DOHH2 (cell line): Measurements from ENCODE around the gene VASP.
A peak's percentile ranks its signal among the peaks of the same experiment; 100 is the strongest.

Experiments
- H3F3A ChIP-seq: fragments of 200-600 bp; sonication (generic), shearing (Covaris generic); 2 replicates; pipeline ENCODE4 v1.6.0; 2016; ENCODE audit warnings: antibody characterized with exemption, mild to moderate bottlenecking; ENCODE audit not compliant: control insufficient read depth, insufficient read depth
- H3K27ac ChIP-seq: fragments of 200-600 bp; sonication (generic); 2 replicates; pipeline ENCODE4 v1.5.1; 2014; ENCODE audit warnings: low read depth, mild to moderate bottlenecking, low read length, moderate library complexity
- H3K27me3 ChIP-seq: fragments of 200-600 bp; sonication (generic); 2 replicates; pipeline ENCODE4 v1.6.1; 2014; ENCODE audit warnings: mild to moderate bottlenecking, low read length, mixed read lengths; ENCODE audit not compliant: control insufficient read depth
- H3K36me3 ChIP-seq: fragments of 200-600 bp; sonication (generic); 2 replicates; pipeline ENCODE4 v1.6.1; 2014; ENCODE audit warnings: mild to moderate bottlenecking, low read length, moderate library complexity, mixed read lengths; ENCODE audit not compliant: control insufficient read depth
- H3K4me1 ChIP-seq: fragments of 200-600 bp; sonication (generic); 2 replicates; pipeline ENCODE4 v1.6.1; 2014; ENCODE audit warnings: mild to moderate bottlenecking, low read length, mixed read lengths; ENCODE audit not compliant: control insufficient read depth
- H3K4me2 ChIP-seq: fragments of 200-600 bp; sonication (generic); 2 replicates; pipeline ENCODE4 v1.6.0; 2014; ENCODE audit warnings: mild to moderate bottlenecking, low read length, moderate library complexity
- H3K4me3 ChIP-seq: fragments of 200-600 bp; sonication (generic); 2 replicates; pipeline ENCODE4 v1.5.1; 2014; ENCODE audit warnings: mild to moderate bottlenecking, low read length, mixed read lengths
- H3K79me2 ChIP-seq: fragments of 200-600 bp; sonication (generic); 2 replicates; pipeline ENCODE4 v1.6.1; 2014; ENCODE audit warnings: mild to moderate bottlenecking, low read length, mixed read lengths; ENCODE audit not compliant: control insufficient read depth
- H3K9me2 ChIP-seq: fragments of 200-600 bp; sonication (generic); replicated peaks from 2 replicates; pipeline ENCODE4 v1.6.1; 2014; ENCODE audit warnings: mild to moderate bottlenecking, low read length, mixed read lengths; ENCODE audit not compliant: control insufficient read depth
- H3K9me3 ChIP-seq: fragments of 200-600 bp; sonication (generic); 2 replicates; pipeline ENCODE4 v1.6.1; 2014; ENCODE audit warnings: antibody characterized with exemption, low read length, mixed read lengths; ENCODE audit not compliant: control insufficient read depth, insufficient read depth
- H4K20me1 ChIP-seq: fragments of 200-600 bp; sonication (generic); 2 replicates; pipeline ENCODE4 v1.6.0; 2014; ENCODE audit warnings: low read depth, mild to moderate bottlenecking, antibody characterized with exemption, low read length, moderate library complexity; ENCODE audit not compliant: control insufficient read depth, insufficient read depth
- EZH2phosphoT487 ChIP-seq: fragments of 200-600 bp; sonication (generic); IDR thresholded peaks from 2 replicates; pipeline ENCODE4 v1.6.1; 2017; ENCODE audit warnings: borderline replicate concordance, mild to moderate bottlenecking, antibody characterized with exemption, low read length, moderate library complexity, mixed read lengths
- TF ChIP-seq, protein P1 (sequence below): fragments of 200-600 bp; sonication (generic); IDR thresholded peaks from one replicate; pipeline ENCODE4 v1.5.1; 2014; ENCODE audit warnings: antibody characterized with exemption, mild to moderate bottlenecking, low read depth, low read length; ENCODE audit not compliant: poor library complexity, severe bottlenecking

VASP gene

GRCh38 chr19:45468159-45468651, 39.1 kb upstream of the VASP start:
- H3K36me3 ChIP-seq = no peaks in the 10 kb centered on the region
- peaks cover 19% of the 10 kb centered on the region for H3K27me3 ChIP-seq
- TF ChIP-seq, protein P1, sequence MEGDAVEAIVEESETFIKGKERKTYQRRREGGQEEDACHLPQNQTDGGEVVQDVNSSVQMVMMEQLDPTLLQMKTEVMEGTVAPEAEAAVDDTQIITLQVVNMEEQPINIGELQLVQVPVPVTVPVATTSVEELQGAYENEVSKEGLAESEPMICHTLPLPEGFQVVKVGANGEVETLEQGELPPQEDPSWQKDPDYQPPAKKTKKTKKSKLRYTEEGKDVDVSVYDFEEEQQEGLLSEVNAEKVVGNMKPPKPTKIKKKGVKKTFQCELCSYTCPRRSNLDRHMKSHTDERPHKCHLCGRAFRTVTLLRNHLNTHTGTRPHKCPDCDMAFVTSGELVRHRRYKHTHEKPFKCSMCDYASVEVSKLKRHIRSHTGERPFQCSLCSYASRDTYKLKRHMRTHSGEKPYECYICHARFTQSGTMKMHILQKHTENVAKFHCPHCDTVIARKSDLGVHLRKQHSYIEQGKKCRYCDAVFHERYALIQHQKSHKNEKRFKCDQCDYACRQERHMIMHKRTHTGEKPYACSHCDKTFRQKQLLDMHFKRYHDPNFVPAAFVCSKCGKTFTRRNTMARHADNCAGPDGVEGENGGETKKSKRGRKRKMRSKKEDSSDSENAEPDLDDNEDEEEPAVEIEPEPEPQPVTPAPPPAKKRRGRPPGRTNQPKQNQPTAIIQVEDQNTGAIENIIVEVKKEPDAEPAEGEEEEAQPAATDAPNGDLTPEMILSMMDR = peak; percentile 23
- TF ChIP-seq EZH2phosphoT487 = no peak
- H4K20me1 ChIP-seq = no peaks in the 10 kb centered on the region
- H3K9me3 ChIP-seq = no peaks in the 10 kb centered on the region
- peak overlapping the region; percentile 87 for H3K4me2 ChIP-seq
- peaks cover 31% of the 10 kb centered on the region for H3K4me1 ChIP-seq
- H3K79me2 ChIP-seq = peaks cover 6% of the 10 kb centered on the region
- H3F3A ChIP-seq = peaks cover 6% of the 10 kb centered on the region; the same call in 1 of the 2 replicates
- peak overlapping the region; percentile 46 for H3K27ac ChIP-seq
- H3K9me2 ChIP-seq = no peaks in the 10 kb centered on the region
- peak overlapping the region; percentile 81 for H3K4me3 ChIP-seq

- H3K4me1 ChIP-seq = peaks cover 31% of the 10 kb centered on the region
- peak overlapping the region; percentile 46 for H3K27ac ChIP-seq
- peaks cover 3% of the 10 kb centered on the region; the same call in 1 of the 2 replicates for H3F3A ChIP-seq
Measured at GRCh38 chr19:45468803-45469131, 38.5 kb upstream of the VASP start.

GRCh38 chr19:45469132-45469944, 37.9 kb upstream of the VASP start:
- TF ChIP-seq, protein P1 = peak; percentile 24
- TF ChIP-seq EZH2phosphoT487 = no peak
- peaks cover 24% of the 10 kb centered on the region for H3K27me3 ChIP-seq
- H3K9me3 ChIP-seq = no peaks in the 10 kb centered on the region
- peaks cover 6% of the 10 kb centered on the region for H3K79me2 ChIP-seq
- H3K9me2 ChIP-seq = no peaks in the 10 kb centered on the region
- peak overlapping the region; percentile 77 for H3K27ac ChIP-seq
- no peaks in the 10 kb centered on the region for H3K36me3 ChIP-seq
- peaks cover 31% of the 10 kb centered on the region for H3K4me1 ChIP-seq
- no peaks in the 10 kb centered on the region for H4K20me1 ChIP-seq
- peak overlapping the region; percentile 81 for H3K4me3 ChIP-seq
- peak overlapping the region; percentile 87 for H3K4me2 ChIP-seq
- peaks cover 3% of the 10 kb centered on the region; the same call in 1 of the 2 replicates for H3F3A ChIP-seq

More at GRCh38 chr19:45468803-45469131, 38.5 kb upstream of the VASP start:
- peaks cover 22% of the 10 kb centered on the region for H3K27me3 ChIP-seq
- peaks cover 6% of the 10 kb centered on the region for H3K79me2 ChIP-seq
- H4K20me1 ChIP-seq = no peaks in the 10 kb centered on the region
- H3K36me3 ChIP-seq = no peaks in the 10 kb centered on the region
- TF ChIP-seq, protein P1 = no peak
- TF ChIP-seq EZH2phosphoT487 = no peak
- H3K4me2 ChIP-seq = peak overlapping the region; percentile 87
- H3K9me2 ChIP-seq = no peaks in the 10 kb centered on the region
- H3K4me3 ChIP-seq = peak overlapping the region; percentile 81
- H3K9me3 ChIP-seq = no peaks in the 10 kb centered on the region
